Natural killer cell (primary cell): ENCODE results near the gene UBAC2. TPM values are rescaled to one million over a fixed set of nuclear protein-coding genes. Genes with fewer than 3 reads are reported as not detected.

ENCODE experiments used
- ATAC-seq, 3 donors: fragments of 150-1000 bp in 2 of 3; fragments of 200-7000 bp in 1 of 3; cut with Tn5 transposase; 1 replicate in 1 of 3; 2 replicates in 2 of 3; pipeline ENCODE4 v1.10.0; 2021; ENCODE audit warnings: mild to moderate bottlenecking in 2 of 3, moderate library complexity in 2 of 3
- DNase-seq, 2 donors: peaks; one replicate each; pipeline versions ENCODE4 v3.0.0 to v3.0.0-alpha.2; 2013 to 2021; ENCODE audit warnings: mixed read lengths in 1 of 2
- H3K27ac ChIP-seq: one replicate; pipeline ENCODE4 v1.5.1; 2013; ENCODE audit warnings: mild to moderate bottlenecking, low read length
- H3K27me3 ChIP-seq: one replicate; pipeline ENCODE4 v1.6.1; 2013; ENCODE audit warnings: low read length; ENCODE audit not compliant: control insufficient read depth, insufficient read depth
- H3K36me3 ChIP-seq: one replicate; pipeline ENCODE4 v1.6.1; 2013; ENCODE audit warnings: low read length; ENCODE audit not compliant: control insufficient read depth, insufficient read depth
- H3K4me1 ChIP-seq: one replicate; pipeline ENCODE4 v1.6.1; 2013; ENCODE audit warnings: low read length; ENCODE audit not compliant: control insufficient read depth, insufficient read depth
- H3K4me3 ChIP-seq: one replicate; pipeline ENCODE4 v1.5.1; 2013; ENCODE audit warnings: low read length
- H3K9me3 ChIP-seq: one replicate; pipeline ENCODE4 v1.6.1; 2013; ENCODE audit warnings: low read length; ENCODE audit not compliant: control insufficient read depth, insufficient read depth
- H3K27ac Mint-ChIP-seq, 2 donors: one replicate each; pipeline ENCODE4 v1.8.0; 2022; ENCODE audit warnings: mild to moderate bottlenecking in 2 of 2, mixed read lengths in 2 of 2, moderate library complexity in 1 of 2
- H3K27me3 Mint-ChIP-seq, 2 donors: one replicate each; pipeline ENCODE4 v1.8.0; 2022; ENCODE audit warnings: low read depth in 2 of 2, mixed read lengths in 2 of 2
- H3K36me3 Mint-ChIP-seq: one replicate; pipeline ENCODE4 v1.8.0; 2022; ENCODE audit warnings: mixed read lengths
- H3K4me1 Mint-ChIP-seq, 2 donors: one replicate each; pipeline ENCODE4 v1.8.0; 2022; ENCODE audit warnings: mixed read lengths in 2 of 2
- H3K4me3 Mint-ChIP-seq: one replicate; pipeline ENCODE4 v1.8.0; 2022; ENCODE audit warnings: mild to moderate bottlenecking, moderate library complexity, mixed read lengths
- H3K9me3 Mint-ChIP-seq, 2 donors: one replicate each; pipeline ENCODE4 v1.8.0; 2022; ENCODE audit warnings: mixed read lengths in 2 of 2
- WGBS: methylation state at CpG from one replicate; pipeline ENCODE4 v1.1.7; 2013; ENCODE audit warnings: missing lambda C conversion rate; ENCODE audit not compliant: insufficient coverage; 5-methylcytosine and 5-hydroxymethylcytosine counted together
- intact Hi-C: fragments of 100-400 bp; cut with micrococcal nuclease; formaldehyde crosslinking; loops from one replicate; pipeline ENCODE4 v1.14.2; 2022
- total RNA-seq, 4 donors: library from RNA; stranded (reverse); fragments of 120-200 nt in 1 of 4; gene quantifications; one replicate each; pipeline versions ENCODE4 v1.2.3 to v1.2.4, GENCODE V29; 2013 to 2022
- TF ChIP-seq, protein P1 (sequence below): fragments of 200-600 bp; IDR thresholded peaks from one replicate; pipeline ENCODE4 v1.8.0; 2022; ENCODE audit warnings: antibody characterized with exemption

The UBAC2 gene
- total RNA-seq, 3 donors from 2014 or later (not counting 1 experiment from before 2014, with no cell fraction given), result 50.6 to 59.1 (median 56.4) TPM

DNA sequence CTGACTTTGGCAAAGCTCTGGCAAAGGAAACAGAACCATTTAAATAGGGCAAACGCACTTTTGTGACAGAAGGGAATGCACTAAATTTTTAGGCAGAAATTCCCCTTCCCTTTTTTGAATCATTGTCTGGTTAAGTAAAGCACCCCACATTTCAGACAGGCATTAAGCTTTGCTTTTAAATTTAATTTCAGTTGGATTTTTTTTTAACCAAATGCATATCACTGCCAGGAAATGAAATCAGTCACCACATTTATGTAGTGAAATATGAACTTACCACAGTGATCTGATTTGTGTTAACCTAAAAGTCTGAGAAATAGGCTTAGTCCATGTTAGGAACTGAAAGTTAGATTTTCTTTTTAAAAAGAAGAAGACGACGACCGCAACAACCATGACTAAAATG, 95.7 kb downstream of the UBAC2 start:
- Mint-ChIP-seq H3K27me3 (no peaks in the 10 kb centered on the region), H3K27ac (peak overlapping the region; percentile 69 to 74)

DNA sequence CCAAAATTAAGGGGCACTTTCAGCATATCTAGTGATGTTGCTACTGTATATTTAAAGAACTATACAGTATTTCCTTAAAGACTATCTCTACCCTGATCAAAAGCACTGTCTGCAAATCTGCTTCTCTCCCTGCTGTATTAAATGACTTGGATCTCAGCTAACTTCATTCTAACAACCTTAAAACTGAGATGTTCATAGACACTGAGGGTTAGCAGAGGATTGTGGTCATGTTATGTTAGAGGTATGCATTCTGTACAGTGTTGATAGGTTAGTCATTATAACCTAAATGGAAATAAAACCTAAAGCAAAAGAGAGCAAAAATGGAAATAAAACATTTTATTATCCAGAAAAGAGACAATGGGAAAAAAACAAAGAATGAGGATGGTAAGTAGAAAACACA, 96.7 kb downstream of the UBAC2 start:
- Histone ChIP-seq H3K27me3 (no peaks in the 10 kb centered on the region), H3K27ac (peak overlapping the region; percentile 63), H3K4me1 (peaks cover 23% of the 10 kb centered on the region), H3K36me3 (peaks cover 22% of the 10 kb centered on the region), H3K9me3 (no peaks in the 10 kb centered on the region), H3K4me3 (no peak overlapping the region)
- no peak for ATAC-seq
- Mint-ChIP-seq H3K4me3 (peak overlapping the region; percentile 79), H3K27me3 (no peaks in the 10 kb centered on the region), H3K27ac (peak overlapping the region; percentile 3 to 69), H3K9me3 (no peaks in the 10 kb centered on the region), H3K36me3 (no peaks in the 10 kb centered on the region), H3K4me1 (peaks cover 50 to 58% of the 10 kb centered on the region in 2 donors)
- TF ChIP-seq, protein P1, sequence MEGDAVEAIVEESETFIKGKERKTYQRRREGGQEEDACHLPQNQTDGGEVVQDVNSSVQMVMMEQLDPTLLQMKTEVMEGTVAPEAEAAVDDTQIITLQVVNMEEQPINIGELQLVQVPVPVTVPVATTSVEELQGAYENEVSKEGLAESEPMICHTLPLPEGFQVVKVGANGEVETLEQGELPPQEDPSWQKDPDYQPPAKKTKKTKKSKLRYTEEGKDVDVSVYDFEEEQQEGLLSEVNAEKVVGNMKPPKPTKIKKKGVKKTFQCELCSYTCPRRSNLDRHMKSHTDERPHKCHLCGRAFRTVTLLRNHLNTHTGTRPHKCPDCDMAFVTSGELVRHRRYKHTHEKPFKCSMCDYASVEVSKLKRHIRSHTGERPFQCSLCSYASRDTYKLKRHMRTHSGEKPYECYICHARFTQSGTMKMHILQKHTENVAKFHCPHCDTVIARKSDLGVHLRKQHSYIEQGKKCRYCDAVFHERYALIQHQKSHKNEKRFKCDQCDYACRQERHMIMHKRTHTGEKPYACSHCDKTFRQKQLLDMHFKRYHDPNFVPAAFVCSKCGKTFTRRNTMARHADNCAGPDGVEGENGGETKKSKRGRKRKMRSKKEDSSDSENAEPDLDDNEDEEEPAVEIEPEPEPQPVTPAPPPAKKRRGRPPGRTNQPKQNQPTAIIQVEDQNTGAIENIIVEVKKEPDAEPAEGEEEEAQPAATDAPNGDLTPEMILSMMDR, result no peak
- intact Hi-C loops, result no loop called here
- DNase-seq, result no peak

More for the DNA sequence above, 95.7 kb downstream of the UBAC2 start:
- H3K4me1 Mint-ChIP-seq, result peaks cover 42 to 53% of the 10 kb centered on the region in 2 donors
- intact Hi-C loops, result no loop called here
- TF ChIP-seq, protein P1, result no peak
- H3K4me3 Mint-ChIP-seq, result peak overlapping the region; percentile 79
- Histone ChIP-seq H3K27ac (peak overlapping the region; percentile 63), H3K4me1 (peaks cover 17% of the 10 kb centered on the region), H3K9me3 (no peaks in the 10 kb centered on the region), H3K27me3 (no peaks in the 10 kb centered on the region), H3K36me3 (peaks cover 22% of the 10 kb centered on the region), H3K4me3 (no peak overlapping the region)
- peak in 1 of 2 donors; percentile 65 for DNase-seq
- WGBS, result 13% methylated on average over 1 of the region's 4 CpGs
- no peaks in the 10 kb centered on the region for H3K36me3 Mint-ChIP-seq
- H3K9me3 Mint-ChIP-seq, result no peaks in the 10 kb centered on the region
- ATAC-seq, result peak; percentile 62 to 75 (median 70)

DNA sequence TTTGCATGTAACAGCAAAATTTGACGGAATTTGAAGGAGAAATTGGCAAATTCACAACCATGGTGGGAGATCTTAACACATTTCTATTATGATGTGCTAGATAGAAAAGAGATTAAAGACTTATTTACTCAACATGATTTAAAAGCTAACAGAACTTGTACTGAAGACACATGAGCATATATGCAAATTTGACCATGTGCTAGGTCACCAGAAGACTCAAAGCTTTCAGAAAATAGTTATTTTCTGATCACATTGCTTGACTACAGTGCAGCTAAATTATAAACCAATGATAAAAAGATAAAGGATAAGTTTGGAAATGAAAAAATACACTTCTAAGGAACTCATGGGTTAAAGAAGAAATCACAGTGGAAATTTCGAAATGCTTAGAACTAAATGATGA, 97.4 kb downstream of the UBAC2 start:
- Mint-ChIP-seq H3K36me3 (no peaks in the 10 kb centered on the region), H3K27me3 (no peaks in the 10 kb centered on the region), H3K9me3 (no peaks in the 10 kb centered on the region), H3K4me1 (peaks cover 49 to 62% of the 10 kb centered on the region in 2 donors), H3K4me3 (peak overlapping the region; percentile 17), H3K27ac (peak overlapping the region; percentile 3 to 63)
- 50% methylated on average over 1 of the region's 2 CpGs for WGBS
- ATAC-seq, result no peak
- Histone ChIP-seq H3K27me3 (no peaks in the 10 kb centered on the region), H3K27ac (peak overlapping the region; percentile 46), H3K9me3 (no peaks in the 10 kb centered on the region), H3K4me3 (no peak overlapping the region), H3K36me3 (peaks cover 22% of the 10 kb centered on the region), H3K4me1 (peaks cover 30% of the 10 kb centered on the region)
- intact Hi-C loops, result no loop called here
- DNase-seq, result no peak
- TF ChIP-seq, protein P1, result no peak

DNA sequence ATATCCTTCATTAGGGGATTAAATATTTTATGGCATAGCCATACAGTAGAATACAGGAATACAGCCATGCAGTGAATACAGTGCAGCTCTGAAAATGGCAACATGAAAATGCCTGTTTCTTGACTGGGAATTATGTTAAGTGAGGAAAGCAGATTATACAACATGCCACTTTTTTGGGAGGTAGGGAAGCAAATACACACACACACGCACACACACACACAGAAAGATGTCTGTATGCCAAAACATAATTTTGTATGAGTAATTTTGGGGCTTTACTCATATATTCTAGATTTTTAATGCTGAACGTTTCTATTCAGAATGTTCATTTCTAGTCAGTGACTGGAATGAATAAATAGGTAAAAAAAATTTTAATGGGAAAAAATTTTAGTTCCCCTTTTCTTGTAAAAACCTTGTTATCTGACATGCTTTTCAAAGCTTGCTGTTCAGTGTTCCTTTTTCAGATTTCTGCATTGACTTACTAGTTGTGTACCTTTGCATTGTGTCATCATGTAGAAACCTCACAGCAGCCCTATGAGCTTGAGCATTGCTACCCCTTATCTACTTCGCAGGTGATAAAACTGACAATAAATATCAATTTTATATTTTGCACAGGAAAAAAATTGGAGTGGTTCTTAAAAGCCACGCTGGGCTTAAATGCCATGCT, 98.7 kb downstream of the UBAC2 start:
- Mint-ChIP-seq H3K36me3 (no peaks in the 10 kb centered on the region), H3K9me3 (no peaks in the 10 kb centered on the region), H3K4me3 (peak overlapping the region; percentile 7), H3K27ac (no peak overlapping the region), H3K4me1 (peaks cover 62 to 75% of the 10 kb centered on the region in 2 donors), H3K27me3 (no peaks in the 10 kb centered on the region)
- Histone ChIP-seq H3K4me1 (peaks cover 38% of the 10 kb centered on the region), H3K36me3 (peaks cover 20% of the 10 kb centered on the region), H3K27me3 (no peaks in the 10 kb centered on the region), H3K9me3 (no peaks in the 10 kb centered on the region), H3K4me3 (no peak overlapping the region), H3K27ac (peak overlapping the region; percentile 37)
- DNase-seq (no peak), ATAC-seq (no peak)
- TF ChIP-seq, protein P1, result no peak
- intact Hi-C loops, result no loop called here
- WGBS, result 46% methylated on average over 2 of the region's 4 CpGs
